Activated naive CD4-positive, alpha-beta T cell treated with anti-CD3 and anti-CD28 coated beads, Interleukin-2, amount 50 U/mL, for 72 hours (primary cell): ENCODE results near the gene ARHGEF1. TPM values are rescaled to one million over a fixed set of nuclear protein-coding genes. Genes with fewer than 3 reads are reported as not detected.
"Not testable (repeated sequence)": the region's sequence is repeated elsewhere in the genome, so short reads cannot be mapped to it uniquely, and the experiment has no call there.

Source experiments
- ATAC-seq, 2 donors: fragments of 150-1000 bp; cut with Tn5 transposase; 2 replicates each; pipeline ENCODE4 v1.10.0; 2021; ENCODE audit warnings: mild to moderate bottlenecking in 2 of 2, moderate library complexity in 2 of 2
- DNase-seq, 2 donors: peaks; one replicate each; pipeline ENCODE4 v3.0.0; 2021 to 2022; ENCODE audit warnings: low spot score in 2 of 2
- H3K27ac Mint-ChIP-seq, 2 donors: one replicate each; pipeline ENCODE4 v1.8.0; 2022; ENCODE audit warnings: mild to moderate bottlenecking in 2 of 2, mixed read lengths in 2 of 2
- H3K36me3 Mint-ChIP-seq, 2 donors: one replicate each; pipeline ENCODE4 v1.8.0; 2022; ENCODE audit warnings: mixed read lengths in 2 of 2
- H3K9me3 Mint-ChIP-seq, 2 donors: one replicate each; pipeline ENCODE4 v1.8.0; 2022; ENCODE audit warnings: mixed read lengths in 2 of 2
- total RNA-seq, 2 donors: library from RNA; stranded (reverse); gene quantifications; one replicate each; pipeline ENCODE4 v1.2.3, GENCODE V29; 2022

Gene ARHGEF1
- total RNA-seq, 2 donors from 2014 or later: 361 to 383 TPM

- peaks cover 0 to 15% of the 10 kb centered on the region in 2 donors for H3K36me3 Mint-ChIP-seq
- peak overlapping the region; percentile 57 to 87 for H3K27ac Mint-ChIP-seq
- H3K9me3 Mint-ChIP-seq, ATAC-seq, DNase-seq: not testable (repeated sequence)
These were observed 7.0 kb upstream of the ARHGEF1 start for GRCh38 chr19:41875973-41876372.

- peak within 1 kb of the TSS; percentile 87 to 88 for H3K27ac Mint-ChIP-seq
- peaks cover 2 to 5% of the 10 kb centered on the region in 2 donors for H3K36me3 Mint-ChIP-seq
- DNase-seq: no peak
- ATAC-seq: peak in 1 of 2 donors; percentile 47
- H3K9me3 Mint-ChIP-seq: no peaks in the 10 kb centered on the region
These were observed 5.8 kb upstream of the ARHGEF1 start, which contains the start of gene CD79A for GRCh38 chr19:41876847-41877832. CD79A (plus strand) TSS chr19:41877279; CDS start chr19:41877305, 26 bp downstream.

- no peak for ATAC-seq
These were observed 4.8 kb upstream of the ARHGEF1 start for GRCh38 chr19:41877916-41878905.

GRCh38 chr19:41879080-41879479 lies 3.9 kb upstream of the ARHGEF1 start:
- H3K27ac Mint-ChIP-seq: peak overlapping the region in 1 of 2 donors; percentile 87
- ATAC-seq: no peak
- DNase-seq: no peak
- H3K9me3 Mint-ChIP-seq: no peaks in the 10 kb centered on the region
- H3K36me3 Mint-ChIP-seq: peaks cover 15 to 17% of the 10 kb centered on the region in 2 donors

More at GRCh38 chr19:41877916-41878905, 4.8 kb upstream of the ARHGEF1 start:
- no peak for DNase-seq
- Mint-ChIP-seq H3K9me3 (no peaks in the 10 kb centered on the region), H3K27ac (peak overlapping the region; percentile 29 to 87), H3K36me3 (peaks cover 9 to 10% of the 10 kb centered on the region in 2 donors)

GRCh38 chr19:41879670-41880328 lies 3.2 kb upstream of the ARHGEF1 start:
- Mint-ChIP-seq H3K9me3 (no peaks in the 10 kb centered on the region), H3K36me3 (peaks cover 18 to 24% of the 10 kb centered on the region in 2 donors), H3K27ac (no peak overlapping the region)
- ATAC-seq (no peak), DNase-seq (no peak)

- no peak for ATAC-seq
- DNase-seq: no peak
- Mint-ChIP-seq H3K36me3 (peaks cover 23 to 30% of the 10 kb centered on the region in 2 donors), H3K27ac (no peak overlapping the region), H3K9me3 (no peaks in the 10 kb centered on the region)
These were observed 2.7 kb upstream of the ARHGEF1 start for GRCh38 chr19:41880329-41880708.

GRCh38 chr19:41883463-41883820 lies 458 bp downstream of the ARHGEF1 start:
- Mint-ChIP-seq H3K27ac (peak overlapping the region; percentile 85 to 96), H3K9me3 (no peaks in the 10 kb centered on the region), H3K36me3 (peaks cover 30 to 38% of the 10 kb centered on the region in 2 donors)
- ATAC-seq (no peak), DNase-seq (no peak)

- Mint-ChIP-seq H3K36me3 (peaks cover 30 to 43% of the 10 kb centered on the region in 2 donors), H3K27ac (peak overlapping the region; percentile 85 to 96), H3K9me3 (no peaks in the 10 kb centered on the region)
- ATAC-seq: peak; percentile 54 to 78
- DNase-seq: peak; percentile 80 to 91
These were observed 1.1 kb downstream of the ARHGEF1 start for GRCh38 chr19:41883821-41884733.

GRCh38 chr19:41886761-41887710 lies 4.1 kb downstream of the ARHGEF1 start:
- peak; percentile 47 to 67 for ATAC-seq
- Mint-ChIP-seq H3K27ac (peak overlapping the region; percentile 23 to 85), H3K36me3 (peaks cover 35 to 56% of the 10 kb centered on the region in 2 donors)

GRCh38 chr19:41887711-41888382 lies 4.9 kb downstream of the ARHGEF1 start:
- H3K9me3 Mint-ChIP-seq: no peaks in the 10 kb centered on the region
- peak; percentile 74 to 78 for ATAC-seq
- DNase-seq: peak; percentile 82 to 91
- H3K36me3 Mint-ChIP-seq: peaks cover 28 to 49% of the 10 kb centered on the region in 2 donors
- peak overlapping the region; percentile 23 to 85 for H3K27ac Mint-ChIP-seq

More at GRCh38 chr19:41886761-41887710, 4.1 kb downstream of the ARHGEF1 start:
- peak; percentile 59 to 78 for DNase-seq
- no peaks in the 10 kb centered on the region for H3K9me3 Mint-ChIP-seq

GRCh38 chr19:41888926-41889325 lies 5.9 kb downstream of the ARHGEF1 start:
- DNase-seq (no peak), ATAC-seq (no peak)

GRCh38 chr19:41889896-41890295 lies 6.9 kb downstream of the ARHGEF1 start:
- H3K36me3 Mint-ChIP-seq: peaks cover 11 to 37% of the 10 kb centered on the region in 2 donors
- peak overlapping the region in 1 of 2 donors; percentile 85 for H3K27ac Mint-ChIP-seq
- DNase-seq: no peak
- no peak for ATAC-seq
- H3K9me3 Mint-ChIP-seq: no peaks in the 10 kb centered on the region

More at GRCh38 chr19:41888926-41889325, 5.9 kb downstream of the ARHGEF1 start:
- H3K9me3 Mint-ChIP-seq: no peaks in the 10 kb centered on the region
- H3K27ac Mint-ChIP-seq: peak overlapping the region; percentile 76 to 85
- peaks cover 21 to 42% of the 10 kb centered on the region in 2 donors for H3K36me3 Mint-ChIP-seq

- no peak overlapping the region for H3K27ac Mint-ChIP-seq
- H3K36me3 Mint-ChIP-seq: peaks cover 6 to 34% of the 10 kb centered on the region in 2 donors
- H3K9me3 Mint-ChIP-seq: no peaks in the 10 kb centered on the region
- DNase-seq (no peak), ATAC-seq (no peak)
These were observed 8.0 kb downstream of the ARHGEF1 start for GRCh38 chr19:41890936-41891335.
